AG04450 (cell line): ENCODE results near the gene CORO6. TPM values are rescaled to one million over a fixed set of nuclear protein-coding genes. Genes with fewer than 3 reads are reported as not detected.

ENCODE experiments used
- CTCF ChIA-PET: fragments of 300-600, 350-600 bp; formaldehyde crosslinking; extraction: SDS; loops from one replicate; lab custom pipeline; 2022; ENCODE audit warnings: antibody characterized with exemption, inconsistent platforms; lab: Charles Lee
- POLR2A ChIA-PET: fragments of 350-600 bp; formaldehyde crosslinking; extraction: SDS; loops from one replicate; lab custom pipeline; 2021; ENCODE audit warnings: antibody characterized with exemption, inconsistent platforms; lab: Yijun Ruan, JAX
- DNase-seq: peaks from one replicate; pipeline ENCODE4 v3.0.0-alpha.2; 2011; ENCODE audit warnings: low read depth, low spot score
- H3K27ac ChIP-seq: one replicate; pipeline ENCODE4 v1.5.1; 2012; ENCODE audit warnings: low read depth, low read length, control low read depth
- H3K27me3 ChIP-seq: one replicate; pipeline ENCODE4 v1.6.0; 2012; ENCODE audit warnings: low read length; ENCODE audit not compliant: control insufficient read depth, insufficient read depth
- H3K4me3 ChIP-seq: 2 replicates; pipeline ENCODE4 v1.5.1; 2011; ENCODE audit warnings: mild to moderate bottlenecking, low read depth, low read length, control low read depth
- H3K9me3 ChIP-seq: 2 replicates; pipeline ENCODE4 v1.5.1; 2012; ENCODE audit warnings: low read length; ENCODE audit not compliant: control insufficient read depth, insufficient read depth
- CTCF ChIP-seq: IDR thresholded peaks from 2 replicates; pipeline ENCODE4 v1.5.1; 2011; ENCODE audit warnings: low read depth, low read length, control low read depth, inconsistent platforms
- polyA plus RNA-seq: library from polyadenylated mRNA; depleted of rRNA; stranded (reverse); fragments of >200 nt; gene quantifications from 2 replicates; pipeline ENCODE4 v1.2.3, GENCODE V29; 2011

CORO6 gene
- polyA plus RNA-seq, 1 experiment: 9.3 TPM

- no peak for TF ChIP-seq CTCF
Observed at GRCh38 chr17:29608986-29609385, 13.7 kb downstream of the CORO6 start.

GRCh38 chr17:29607557-29608195, 15.0 kb downstream of the CORO6 start:
- H3K27ac ChIP-seq: peak overlapping the region; percentile 21
- POLR2A ChIA-PET: no interaction called here
- no peak for DNase-seq
- peaks cover 5% of the 10 kb centered on the region; the same call in 1 of the 2 replicates for H3K9me3 ChIP-seq
- no peak for TF ChIP-seq CTCF
- CTCF ChIA-PET: interaction anchor here (0.7 to 1.2 kb wide), 2 partner anchors 10 to 17 kb away, joined by 4 read pairs; no protein-coding TSS in a partner anchor
- no peaks in the 10 kb centered on the region for H3K27me3 ChIP-seq
- H3K4me3 ChIP-seq: no peak overlapping the region

More at GRCh38 chr17:29608986-29609385, 13.7 kb downstream of the CORO6 start:
- CTCF ChIA-PET: interaction anchor here (1.5 kb wide), 1 partner anchor 9 kb away, joined by 6 read pairs; no protein-coding TSS in a partner anchor
- peaks cover 9% of the 10 kb centered on the region; the same call in 1 of the 2 replicates for H3K9me3 ChIP-seq
- H3K27me3 ChIP-seq: no peaks in the 10 kb centered on the region
- H3K27ac ChIP-seq: no peak overlapping the region
- DNase-seq: no peak
- H3K4me3 ChIP-seq: no peak overlapping the region
- POLR2A ChIA-PET: no interaction called here

GRCh38 chr17:29603109-29603674, 19.5 kb downstream of the CORO6 start:
- no peak for TF ChIP-seq CTCF
- CTCF ChIA-PET: no interaction called here
- DNase-seq: no peak

GRCh38 chr17:29597361-29598172, 25.1 kb downstream of the CORO6 start:
- H3K4me3 ChIP-seq: no peak overlapping the region
- H3K27me3 ChIP-seq: no peaks in the 10 kb centered on the region
- no peak overlapping the region for H3K27ac ChIP-seq
- POLR2A ChIA-PET: interaction anchor here (0.5 to 1.1 kb wide), 2 partner anchors 9 to 17 kb away, joined by 4 to 10 read pairs; no protein-coding TSS in a partner anchor
- no peaks in the 10 kb centered on the region; the same call in 1 of the 2 replicates for H3K9me3 ChIP-seq
- CTCF ChIA-PET: interaction anchor here (0.5 to 1.1 kb wide), 2 partner anchors 182 to 227 kb away, joined by 3 read pairs; no protein-coding TSS in a partner anchor
- no peak for TF ChIP-seq CTCF
- no peak for DNase-seq

More at GRCh38 chr17:29603109-29603674, 19.5 kb downstream of the CORO6 start:
- POLR2A ChIA-PET: no interaction called here
- Histone ChIP-seq H3K9me3 (no peaks in the 10 kb centered on the region), H3K27ac (no peak overlapping the region), H3K4me3 (no peak overlapping the region), H3K27me3 (no peaks in the 10 kb centered on the region)
